Kasumi-1 (cell line): ENCODE data around the gene TRMT1.

Source experiments
- DNase-seq, 2 experiments: peaks; one replicate each; lab custom pipeline; 2025; lab: John Stamatoyannopoulos, UW

The TRMT1 gene

DNA sequence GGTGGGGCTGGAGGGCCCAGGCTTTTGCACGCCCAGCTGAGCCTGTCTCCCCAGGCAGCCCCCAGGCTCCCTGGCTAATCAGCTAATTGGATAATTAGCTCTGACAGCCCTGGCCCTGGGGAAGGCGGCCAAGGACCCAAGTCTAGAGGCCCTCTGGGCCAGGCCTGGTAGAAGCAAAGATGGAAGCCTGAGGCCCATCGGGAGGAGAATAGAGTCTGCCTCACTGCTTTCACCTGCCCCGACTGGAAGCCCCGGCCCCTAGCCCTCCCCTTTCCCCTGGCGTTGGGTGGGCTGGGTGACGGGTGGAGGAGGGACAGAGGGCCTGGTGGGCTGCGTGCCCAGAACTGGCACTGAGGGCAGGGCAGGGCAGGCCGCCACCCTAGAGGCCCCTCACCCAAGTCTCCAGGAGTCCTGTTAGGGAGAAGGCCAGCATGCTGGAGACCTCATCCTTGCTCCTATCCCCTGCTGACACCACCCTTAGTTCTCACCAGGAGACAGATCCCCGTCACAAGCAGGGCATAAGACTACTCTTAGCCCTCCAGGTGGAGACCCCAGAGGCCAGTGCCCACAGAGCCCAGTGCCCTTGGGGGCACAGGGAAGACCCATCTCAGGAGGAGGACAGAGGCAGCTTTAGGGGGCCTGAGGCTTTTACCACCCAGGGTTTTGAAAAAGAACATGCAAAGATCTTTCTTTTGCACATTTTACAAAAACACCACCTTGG is 25.9 kb downstream of the TRMT1 start:
- DNase-seq, result peak; percentile 80 to 85

DNA sequence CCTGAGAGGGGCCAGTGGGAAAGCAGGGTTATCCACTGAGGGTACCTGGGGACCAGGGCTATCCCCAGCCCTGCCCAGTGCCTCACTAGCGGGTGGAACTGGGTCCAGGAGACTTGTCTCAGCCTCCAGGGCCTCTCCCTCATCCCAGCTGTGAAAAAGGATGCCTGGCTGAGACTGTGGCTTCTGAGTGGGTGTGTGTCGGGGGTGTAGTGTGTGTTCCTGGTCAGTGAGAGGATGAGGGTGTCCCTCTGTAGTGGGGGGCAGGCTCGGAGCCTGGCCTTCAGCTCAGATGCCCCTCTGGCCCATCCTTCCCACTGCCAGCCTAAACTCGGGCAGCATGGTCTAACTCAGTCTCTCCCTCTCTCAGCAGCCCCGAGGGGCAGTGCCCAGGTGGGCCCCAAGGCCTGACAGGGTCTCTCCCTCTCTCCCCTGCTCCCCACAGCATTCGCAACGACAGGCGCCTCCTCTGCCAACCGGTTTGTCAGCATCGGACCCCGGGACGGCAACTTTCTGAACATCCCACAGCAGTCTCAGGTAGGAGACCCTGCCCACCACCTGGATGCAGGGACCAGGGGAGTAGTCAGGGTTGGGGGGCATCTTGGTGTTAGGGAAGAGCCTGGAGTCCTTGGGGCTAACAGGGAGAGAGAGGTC is 26.6 kb downstream of the TRMT1 start:
- no peak for DNase-seq

DNA sequence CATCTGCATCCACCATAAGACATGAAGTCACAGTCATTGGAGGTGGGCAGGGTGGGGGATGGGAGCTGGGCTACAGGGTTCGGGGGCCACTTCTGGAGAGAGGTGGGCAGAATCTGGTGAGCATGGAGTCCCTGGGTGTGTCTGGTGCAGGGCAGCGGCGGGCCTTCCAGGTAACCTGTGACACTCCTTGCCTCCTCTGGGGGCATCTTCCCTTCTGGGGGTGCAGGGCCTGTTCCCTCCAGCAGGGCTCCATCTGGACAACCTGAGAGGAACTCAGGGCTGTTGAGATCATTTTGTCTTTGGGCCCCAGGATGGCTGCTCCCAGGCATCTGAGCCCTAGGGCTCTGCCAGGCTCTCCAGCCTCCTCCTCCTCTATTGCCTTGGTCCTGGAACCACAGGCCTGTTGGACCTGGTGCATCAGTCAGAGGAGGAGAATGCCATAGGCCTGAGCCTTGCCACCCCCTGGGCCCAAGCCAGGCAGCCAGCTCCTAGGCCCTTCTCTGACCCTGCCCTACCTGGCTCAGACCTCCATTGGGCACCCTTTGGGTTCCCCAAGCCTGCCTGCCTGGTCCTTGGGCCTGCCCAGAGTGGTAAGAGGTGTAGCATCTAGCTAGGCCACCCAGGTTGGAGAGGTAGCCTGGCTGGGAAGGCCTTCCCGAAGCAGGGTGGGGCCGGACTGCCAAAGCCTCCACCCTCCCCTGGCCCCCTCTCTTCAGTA is 27.2 kb downstream of the TRMT1 start:
- DNase-seq, result peak; percentile 32 to 35

DNA sequence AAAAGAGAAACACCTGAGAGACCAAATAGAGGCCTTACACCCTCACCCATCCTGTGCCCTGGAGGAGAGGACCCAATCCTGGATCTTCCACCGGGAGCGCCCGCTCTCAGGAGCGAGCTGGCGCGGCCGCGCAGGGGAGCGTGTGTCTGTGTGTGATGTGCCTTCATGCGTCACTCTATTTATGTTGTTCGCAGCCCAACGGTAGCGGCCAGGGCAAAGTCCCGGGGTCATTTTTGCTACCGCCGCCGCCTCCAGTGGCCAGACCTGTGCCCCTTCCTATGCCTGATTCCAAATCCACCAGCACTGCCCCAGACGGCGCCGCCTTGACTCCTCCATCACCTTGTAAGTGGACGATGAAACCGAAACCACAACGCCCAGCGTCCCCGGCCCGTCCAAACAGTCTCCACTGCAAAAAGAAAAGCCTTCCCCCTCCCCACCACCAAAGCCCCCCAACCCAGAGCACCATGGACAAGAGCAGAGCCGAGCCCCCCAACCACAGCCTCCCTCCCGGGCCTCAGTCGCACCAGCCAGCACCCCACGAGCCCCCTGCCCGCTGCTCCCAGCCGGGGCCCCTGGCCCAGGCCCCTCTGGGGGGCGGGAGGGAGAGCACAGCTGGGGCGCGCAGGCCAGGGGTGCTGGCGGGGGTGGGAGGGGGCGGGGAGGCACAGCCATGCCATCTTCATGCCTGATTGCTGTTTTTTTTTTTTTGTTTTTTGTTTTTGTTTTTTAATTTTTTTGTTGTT is 28.6 kb downstream of the TRMT1 start:
- no peak for DNase-seq

DNA sequence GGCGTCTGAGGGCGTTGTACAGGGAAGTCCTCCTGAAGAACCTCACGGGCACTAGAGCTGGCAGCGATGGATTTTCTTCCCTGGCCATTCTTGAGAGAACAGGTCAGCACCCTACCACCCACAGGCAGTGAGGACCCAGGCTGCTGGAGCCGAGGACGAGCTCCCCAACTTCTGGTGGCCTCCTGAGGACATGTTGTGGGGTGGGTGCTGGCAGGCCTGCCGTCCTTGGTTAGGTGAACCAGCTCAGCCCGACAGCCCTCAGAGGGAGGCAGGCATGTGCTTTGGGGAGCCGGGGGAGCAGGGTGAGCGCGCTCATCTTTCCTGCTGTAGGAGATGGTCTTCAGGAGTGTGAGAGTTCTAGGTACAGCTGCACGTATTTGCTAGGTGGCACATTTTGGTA is 29.2 kb downstream of the TRMT1 start:
- no peak for DNase-seq

DNA sequence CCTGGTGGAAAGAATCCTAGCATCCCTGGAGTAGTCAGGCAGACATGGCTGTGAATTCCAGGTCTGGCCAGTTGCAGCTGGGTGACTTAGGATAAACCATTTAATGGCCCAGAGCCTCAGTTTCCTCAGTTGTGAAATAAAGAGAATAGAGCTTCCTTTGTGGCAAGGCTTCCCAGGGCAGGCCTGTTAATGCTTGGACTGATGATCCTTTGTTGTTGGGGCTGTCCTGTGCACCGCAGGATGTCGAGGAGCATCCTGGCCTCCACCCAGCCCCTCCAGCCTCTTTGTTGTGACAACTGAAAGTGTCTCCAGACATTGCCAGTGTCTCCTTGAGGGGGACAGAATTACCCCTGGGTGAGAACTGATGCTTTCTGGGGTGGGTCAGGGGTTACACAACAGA is 30.2 kb downstream of the TRMT1 start:
- DNase-seq, result no peak

DNA sequence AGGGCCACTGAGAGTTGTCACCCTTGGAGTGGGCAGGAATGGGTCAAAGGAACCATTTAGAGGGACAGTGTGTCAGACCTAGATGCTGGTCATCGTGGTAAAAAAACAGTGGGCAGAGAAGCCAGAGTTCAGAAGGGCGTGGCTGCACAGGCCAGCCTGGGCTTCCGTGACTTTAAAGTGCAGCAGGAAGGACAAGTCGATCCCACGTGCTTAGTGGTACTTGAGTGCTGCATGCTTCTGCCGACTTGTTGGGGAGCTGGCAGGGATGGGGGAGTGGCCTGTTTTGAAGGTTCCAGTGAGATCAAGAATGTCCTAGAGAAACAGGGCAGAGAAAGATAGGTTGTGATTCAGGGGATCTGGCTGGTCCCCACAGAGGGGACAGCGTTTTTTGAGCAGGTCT is 30.9 kb downstream of the TRMT1 start:
- DNase-seq, result no peak

DNA sequence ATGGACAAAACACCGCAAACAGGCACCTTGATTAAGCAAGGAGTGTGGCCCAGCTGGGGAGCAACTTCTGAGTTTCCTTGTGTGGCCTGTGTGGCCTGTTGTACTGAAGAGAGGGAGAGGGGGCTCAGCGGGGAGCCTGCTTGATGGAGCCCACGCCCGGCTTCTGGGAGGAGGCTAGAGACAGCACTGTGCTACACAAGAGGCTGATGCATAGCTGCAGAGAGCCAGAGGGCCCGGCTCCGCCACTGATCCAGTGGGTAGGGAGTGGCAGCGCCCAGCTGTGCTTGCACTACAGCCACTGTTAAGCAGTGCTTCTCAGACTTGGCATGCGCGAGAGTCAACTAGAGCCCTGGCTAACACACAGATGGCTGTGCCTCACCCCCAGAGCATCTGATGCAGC is 32.9 kb downstream of the TRMT1 start:
- no peak for DNase-seq

DNA sequence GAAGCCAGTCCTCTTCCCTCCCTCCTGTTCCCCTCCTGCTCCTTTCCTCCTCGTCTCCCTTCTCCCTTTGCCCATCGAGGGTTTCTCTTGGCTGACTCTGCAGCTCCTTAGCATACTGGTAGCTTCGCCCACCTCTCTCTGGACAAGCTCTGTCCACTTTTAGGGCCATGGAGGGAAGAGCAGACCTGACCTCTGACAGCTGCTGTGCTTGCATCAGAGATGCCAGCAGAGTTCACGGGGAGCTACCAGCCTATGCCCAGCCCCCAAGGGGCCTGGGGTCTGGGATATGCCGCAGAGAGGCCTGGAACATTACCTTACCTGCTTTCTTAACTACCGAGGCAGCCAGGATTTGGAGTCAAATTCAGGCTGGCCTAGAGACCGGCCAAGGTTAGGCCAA is 33.5 kb downstream of the TRMT1 start:
- no peak for DNase-seq

DNA sequence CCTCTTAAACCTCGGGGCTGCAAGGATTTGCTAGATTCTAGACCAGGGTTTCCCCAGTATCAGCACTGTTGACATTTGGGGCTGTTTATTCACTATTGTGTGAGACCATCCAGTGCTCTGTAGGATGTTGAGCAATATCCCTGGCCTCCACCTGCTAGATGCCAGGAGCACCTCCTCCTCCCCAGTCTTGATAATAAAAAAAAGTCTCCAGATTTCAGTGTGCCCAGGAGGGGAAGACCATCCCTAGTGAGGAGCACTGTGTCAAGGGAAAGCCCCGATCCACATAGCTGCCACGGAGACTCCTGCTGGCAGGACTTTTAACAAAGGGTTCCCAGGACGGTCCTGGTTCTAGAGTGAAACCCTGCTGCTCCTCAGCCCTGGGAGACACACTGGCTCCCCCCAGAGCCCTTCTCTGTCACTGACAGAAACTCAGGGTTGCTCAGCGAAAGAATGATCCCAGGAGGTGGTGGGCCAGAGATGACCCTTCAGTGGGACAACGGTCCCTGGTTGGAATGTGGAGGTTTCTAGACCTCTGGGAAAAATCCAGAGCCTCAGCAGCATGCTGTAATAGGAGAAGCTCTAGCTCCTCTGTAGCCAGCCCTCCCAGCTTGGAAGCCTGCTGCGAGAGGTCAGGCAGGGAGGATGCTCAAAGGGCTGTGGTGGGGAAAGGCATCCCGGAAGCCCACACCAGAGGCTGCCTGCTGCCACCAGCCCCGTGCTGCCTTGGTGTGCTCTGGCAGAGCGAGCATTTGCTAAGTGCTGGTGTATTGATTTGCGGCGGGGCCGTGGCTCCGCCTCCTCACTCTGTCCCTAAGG is 34.1 kb downstream of the TRMT1 start:
- DNase-seq, result peak; percentile 39 to 40

DNA sequence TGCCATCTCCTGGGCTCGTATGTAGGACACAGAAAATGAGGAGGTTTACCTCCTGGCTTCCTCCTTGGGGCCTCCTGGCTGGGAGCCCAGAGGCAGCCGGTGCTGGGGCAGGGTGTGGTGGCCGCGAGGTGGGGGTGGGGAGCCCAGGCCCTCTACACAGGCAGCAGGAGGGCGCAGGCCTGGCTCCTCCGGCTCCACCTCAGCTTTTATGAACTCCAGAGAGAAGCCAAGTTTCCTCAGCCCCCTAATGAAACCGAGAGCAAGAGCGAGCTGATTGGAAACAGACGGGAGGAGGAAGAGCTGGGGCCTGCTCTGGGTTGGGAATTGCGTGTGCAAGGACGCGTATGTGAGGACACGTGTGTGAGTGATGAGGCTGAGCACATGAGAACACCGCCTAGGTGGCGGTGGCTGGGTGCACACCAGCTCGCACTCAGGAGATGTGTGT is 37.0 kb downstream of the TRMT1 start:
- peak; percentile 24 to 54 for DNase-seq

DNA sequence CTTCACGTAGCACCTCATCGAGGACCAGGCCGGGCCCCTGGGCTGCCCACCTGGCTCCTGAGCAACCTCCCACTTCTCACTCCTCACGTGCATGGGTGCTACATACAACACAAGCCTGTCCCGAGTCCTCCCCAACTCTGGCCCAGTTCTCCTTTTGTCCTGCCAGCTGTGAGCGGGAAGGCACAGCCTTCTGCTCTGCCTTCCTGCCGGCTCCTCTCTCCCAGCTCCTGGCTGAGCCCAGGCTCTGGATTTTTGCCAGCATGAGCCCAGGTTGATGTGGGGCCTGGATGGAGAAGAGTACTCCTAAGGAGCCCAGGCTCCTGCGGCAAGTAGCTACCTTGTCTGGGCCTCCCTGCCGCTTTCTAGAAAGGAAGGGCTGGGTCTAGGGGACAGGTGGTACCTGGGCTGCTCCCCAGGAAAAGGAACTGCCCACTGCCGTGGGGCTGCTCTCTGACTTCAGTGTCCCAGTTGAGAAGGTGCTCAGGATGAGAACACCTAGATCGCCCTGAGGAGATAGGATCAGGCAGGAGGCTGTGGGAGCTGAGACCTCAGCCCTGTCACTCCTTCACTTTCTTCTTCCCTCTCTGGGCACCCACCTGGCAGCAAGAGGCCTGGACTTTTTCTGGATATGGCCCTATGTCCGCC is 37.5 kb downstream of the TRMT1 start:
- DNase-seq, result peak in 1 of 2 experiments; percentile 22

DNA sequence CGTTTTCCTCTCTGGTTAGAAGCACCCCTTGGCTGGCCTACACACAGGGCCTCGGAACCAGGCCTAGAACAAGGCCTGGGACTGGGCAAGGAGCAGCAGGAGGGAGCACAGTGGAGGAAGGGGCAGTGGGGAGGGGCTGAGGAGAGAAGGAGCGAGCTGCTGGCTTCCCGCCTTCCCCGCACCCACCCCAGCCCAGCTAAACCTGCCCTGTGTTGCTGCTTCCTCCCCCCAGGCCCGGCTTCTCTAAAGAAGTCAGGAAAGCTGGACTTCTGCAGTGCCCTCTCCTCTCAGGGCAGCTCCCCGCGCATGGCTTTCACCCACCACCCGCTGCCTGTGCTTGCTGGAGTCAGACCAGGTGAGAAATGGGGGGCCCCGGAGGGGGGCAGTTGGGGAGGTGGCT is 38.2 kb downstream of the TRMT1 start:
- DNase-seq, result no peak

DNA sequence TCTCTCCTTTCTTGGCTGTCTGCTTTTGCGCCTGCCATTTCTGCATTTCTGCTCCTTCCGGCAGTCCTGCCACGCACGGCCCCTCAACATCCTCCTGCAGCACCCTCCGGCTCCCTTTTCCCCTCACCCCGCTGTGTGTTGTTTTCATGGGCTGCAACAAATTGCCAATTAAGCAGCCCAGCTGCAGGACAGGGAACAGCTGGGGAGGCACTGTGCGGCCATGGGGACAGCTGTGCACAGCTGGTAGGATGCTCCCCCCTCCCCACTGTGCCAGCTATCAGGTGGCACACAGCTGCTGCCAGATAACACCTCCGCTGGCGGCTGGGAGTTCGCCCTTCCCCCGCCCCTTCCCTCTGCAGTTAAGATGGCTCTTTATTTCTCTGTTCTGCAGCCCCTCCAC is 39.3 kb downstream of the TRMT1 start:
- DNase-seq, result no peak

DNA sequence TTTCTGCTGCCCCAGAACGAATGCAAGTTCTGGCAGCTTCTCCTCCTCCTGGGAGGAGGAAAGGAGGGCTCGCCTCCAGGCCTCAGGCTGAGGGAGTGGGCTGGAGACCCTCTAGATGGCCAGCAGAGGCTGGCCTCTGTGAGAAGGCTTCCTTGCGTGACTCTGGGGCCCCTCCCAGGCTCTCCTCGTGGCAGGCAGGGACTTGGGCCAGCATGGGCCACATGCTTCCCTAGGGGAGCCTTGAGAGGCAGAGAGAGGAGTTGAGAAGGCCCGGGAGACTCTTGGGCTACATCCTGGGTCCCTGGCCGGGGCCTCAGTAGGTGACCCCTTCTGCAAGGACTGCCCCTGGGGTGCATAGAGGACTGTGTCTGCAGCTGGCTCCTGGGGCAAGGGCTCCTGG is 39.8 kb downstream of the TRMT1 start:
- DNase-seq, result no peak

DNA sequence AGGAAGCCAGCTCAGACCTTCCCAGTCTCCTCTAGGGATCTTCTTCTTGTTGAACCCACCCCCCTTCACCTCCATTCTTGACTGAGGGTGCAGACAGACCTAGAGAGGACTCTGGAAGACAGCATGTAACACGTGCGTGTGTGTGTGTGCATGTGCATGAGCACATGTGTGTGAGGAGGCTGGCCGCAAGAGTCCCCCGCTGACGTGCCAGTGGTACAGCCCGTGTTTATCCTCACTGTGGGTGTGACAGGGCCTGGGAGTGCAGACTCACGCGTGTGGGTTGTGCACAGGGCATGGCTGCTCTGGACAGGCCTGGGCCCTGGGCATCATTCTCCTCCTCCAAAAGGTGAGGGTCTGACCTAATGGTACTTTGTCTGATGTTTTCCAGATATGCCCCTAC is 40.2 kb downstream of the TRMT1 start:
- no peak for DNase-seq

DNA sequence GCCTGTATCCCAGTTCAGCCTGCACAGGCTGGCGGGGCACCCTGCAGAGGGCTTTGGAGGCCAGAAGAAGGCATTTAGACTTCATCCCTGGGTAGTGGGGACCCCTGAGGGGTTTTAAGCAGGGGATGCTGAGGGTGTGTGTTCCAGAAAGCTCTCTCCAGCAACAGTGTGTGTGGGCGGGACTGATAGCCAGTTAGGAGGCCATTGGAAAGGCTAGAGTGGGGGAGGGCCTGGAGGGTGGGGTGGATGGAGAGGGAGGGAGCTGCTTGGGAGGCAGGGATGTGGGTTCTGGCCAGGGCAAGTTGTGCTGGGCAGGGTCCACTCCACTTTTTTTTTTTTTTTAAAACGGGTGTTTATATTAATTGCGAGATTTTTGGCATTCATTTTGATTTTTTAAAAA is 42.2 kb downstream of the TRMT1 start:
- DNase-seq, result no peak

DNA sequence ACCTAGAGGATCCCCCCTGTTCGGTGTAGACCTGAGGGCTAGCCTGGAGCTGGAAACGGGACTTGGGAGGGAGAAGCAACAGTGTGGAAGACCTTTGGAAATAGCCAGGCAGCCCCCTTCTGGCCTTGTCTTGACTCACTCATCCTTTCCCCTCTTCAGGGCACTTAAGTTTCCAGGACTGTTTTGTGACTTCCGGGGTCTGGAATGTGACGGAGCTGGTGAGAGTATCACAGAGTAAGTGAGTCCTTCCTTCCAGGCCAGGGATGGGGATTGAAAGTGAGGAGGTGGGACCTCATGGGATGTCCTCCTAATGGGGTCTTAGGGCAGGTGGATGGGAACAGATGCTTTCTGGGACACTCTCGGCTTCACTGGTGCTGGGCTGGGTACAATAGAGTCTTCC is 43.3 kb downstream of the TRMT1 start:
- no peak for DNase-seq

DNA sequence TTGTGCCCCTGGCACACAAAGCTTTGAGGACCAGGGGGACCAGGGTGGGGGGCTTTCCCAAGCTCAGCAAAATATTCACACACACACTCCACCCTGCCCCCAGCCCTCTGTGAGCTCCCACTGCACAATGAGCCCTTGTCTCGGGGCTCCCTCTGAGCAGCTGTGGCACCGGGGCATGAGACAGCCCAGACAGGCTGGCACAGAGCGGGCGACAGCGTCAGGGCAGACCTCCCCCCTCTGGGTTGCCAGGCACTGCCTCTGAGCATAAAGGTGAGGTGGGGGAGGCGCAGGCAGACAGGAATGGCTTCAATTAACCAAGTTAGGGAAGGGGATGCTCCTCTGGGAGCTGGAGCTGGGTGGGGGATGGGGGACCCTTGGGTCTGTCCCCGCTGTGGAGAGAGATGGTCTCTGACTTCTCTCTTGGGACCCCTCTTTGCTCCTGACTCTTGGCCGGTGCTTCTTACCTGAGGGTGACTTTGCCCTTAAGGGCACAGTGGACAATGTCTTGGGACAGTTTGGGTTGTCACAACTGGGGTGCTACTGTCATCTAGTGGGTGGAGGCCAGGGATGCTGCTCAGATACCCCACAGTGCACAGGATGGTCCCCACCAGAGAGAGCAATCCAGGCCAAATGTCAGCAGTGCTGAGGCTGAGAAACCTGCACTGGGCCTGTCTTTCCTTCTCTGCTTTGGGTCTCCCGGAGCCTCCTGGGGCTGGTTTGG is 44.2 kb downstream of the TRMT1 start:
- no peak for DNase-seq

DNA sequence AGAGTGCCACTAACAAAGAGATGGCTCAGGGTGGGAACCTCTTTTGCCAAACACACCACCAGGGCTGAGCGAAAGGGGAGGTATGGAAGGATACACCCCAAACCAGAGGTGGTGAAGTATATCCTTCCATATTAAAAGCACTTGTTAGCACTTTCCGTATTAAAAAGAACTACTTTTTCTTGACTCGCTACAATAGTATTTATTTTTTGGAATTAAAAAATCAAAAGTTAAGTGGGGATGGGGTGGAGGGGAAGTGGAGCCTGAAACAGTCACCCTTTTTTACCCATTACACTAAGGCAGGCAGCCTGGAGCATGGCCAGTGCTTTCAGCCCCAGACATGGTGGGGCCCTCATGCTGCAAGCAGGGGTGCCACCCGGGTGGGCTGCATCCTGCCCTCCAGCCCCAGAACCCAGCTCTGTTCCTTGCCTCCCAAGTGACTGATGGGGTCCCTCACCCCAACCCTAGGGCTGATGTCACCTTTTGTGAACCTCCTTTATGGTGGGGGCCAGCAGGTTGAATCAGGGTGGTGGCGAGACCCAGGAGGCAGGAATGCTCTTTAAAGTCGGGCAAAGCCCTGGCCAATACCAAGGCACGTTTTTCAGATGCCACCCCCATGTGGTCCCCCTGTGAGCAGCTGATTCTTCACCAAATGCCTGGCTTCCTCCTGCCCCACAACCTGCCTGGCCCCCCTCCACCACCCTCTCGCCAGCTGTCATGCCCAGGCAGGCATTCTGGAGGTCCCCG is 44.9 kb downstream of the TRMT1 start:
- DNase-seq, result no peak
